NCI-H1417 (cell line): Measurements from ENCODE around the gene DLL1.
"Not testable (repeated sequence)": the region's sequence is repeated elsewhere in the genome, so short reads cannot be mapped to it uniquely, and the experiment has no call there.

Experiments
- DNase-seq, 3 experiments: peaks; one replicate each; lab custom pipeline; 2025; lab: John Stamatoyannopoulos, UW

The DLL1 gene

DNA sequence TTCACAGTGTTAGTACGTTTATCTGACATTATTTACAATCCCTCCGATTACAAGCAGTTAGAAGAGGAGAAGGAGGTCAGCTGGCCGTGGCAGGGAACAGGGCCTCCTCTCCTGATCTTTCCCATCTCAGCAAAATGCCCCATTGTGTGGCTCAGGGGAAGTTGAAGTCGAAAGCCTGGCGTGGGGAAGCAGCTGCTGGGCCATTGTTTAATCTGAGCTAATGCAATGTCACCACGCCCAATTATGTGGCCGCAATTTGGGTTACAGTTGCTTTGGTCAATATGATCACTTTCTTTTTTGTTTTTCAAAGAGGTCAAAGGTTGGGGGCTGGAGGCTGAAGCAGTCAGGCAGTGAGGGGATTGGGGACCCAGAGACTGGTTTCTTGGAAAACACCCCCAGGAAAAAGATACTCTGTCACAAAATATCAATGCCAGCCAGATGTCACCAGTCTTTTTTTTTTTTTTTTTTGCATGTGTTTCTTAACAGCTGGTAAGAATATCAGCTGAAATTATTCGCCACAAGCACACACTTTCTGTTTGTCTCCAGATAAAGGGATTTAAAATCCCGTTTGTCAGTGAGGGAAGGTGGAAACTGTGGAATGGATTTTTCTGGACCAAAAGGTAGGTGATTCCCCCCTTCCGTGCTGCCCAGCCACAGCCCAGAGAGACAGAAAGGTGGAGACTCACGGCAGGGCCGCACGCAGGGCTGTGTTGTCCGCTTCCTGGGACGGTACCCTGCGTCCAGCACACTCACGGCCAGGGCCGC, 24.6 kb downstream of the DLL1 start:
- peak in 1 of 3 experiments; percentile 83 for DNase-seq

DNA sequence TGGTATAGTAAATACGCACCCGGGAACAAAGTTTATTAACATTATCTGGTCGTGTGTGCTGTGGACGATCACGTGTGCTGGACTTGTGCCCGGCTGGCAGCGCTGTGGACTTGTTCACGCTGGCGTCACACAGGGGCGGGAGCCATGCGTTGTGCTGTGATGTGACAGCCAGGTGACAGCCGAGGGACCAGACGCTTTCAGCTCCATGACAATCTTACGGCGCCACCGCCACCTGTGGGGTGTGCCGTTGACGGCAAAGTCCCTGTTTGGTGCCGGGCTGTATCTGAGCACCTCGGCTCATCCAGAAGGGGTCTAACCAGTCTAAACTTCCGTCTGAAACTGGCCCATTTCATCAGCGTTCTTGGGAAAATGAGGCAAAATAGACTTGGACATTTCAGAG, 25.2 kb downstream of the DLL1 start:
- DNase-seq, result peak; percentile 73 to 93 (median 85)

DNA sequence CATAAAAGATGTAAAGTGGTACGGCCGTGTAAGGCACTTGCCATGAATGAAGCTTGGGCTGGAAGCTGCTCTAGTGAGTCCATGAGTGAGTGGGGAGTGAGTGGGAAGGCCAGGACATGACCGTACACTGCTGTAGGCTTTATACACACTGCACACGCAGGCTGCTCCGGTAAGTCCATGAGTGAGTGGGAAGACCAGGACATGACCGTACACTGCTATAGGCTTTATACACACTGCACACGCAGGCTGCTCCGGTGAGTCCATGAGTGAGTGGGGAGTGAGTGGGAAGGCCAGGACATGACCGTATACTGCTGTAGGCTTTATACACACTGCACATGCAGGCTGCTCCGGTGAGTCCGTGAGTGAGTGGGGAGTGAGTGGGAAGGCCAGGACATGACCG, 26.2 kb downstream of the DLL1 start:
- not testable (repeated sequence) for DNase-seq

DNA sequence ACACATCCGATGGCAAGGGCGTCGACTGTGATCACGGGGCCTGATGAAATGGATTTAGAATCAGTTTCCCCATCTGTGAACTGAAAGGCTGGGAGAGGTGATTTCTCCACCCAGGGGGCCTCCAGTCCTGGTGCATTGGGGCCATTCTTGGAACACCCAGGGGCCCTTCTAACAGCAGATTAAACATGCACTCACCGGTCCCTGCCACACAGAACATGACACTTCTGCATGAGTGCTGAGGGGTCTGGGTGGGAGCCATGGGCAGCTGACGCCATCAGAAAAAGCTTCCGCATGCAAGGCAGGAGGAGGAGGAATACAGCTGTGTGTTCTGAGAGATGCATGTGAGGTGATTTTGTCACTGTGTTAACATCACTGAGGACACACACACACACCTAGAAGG, 26.8 kb downstream of the DLL1 start:
- DNase-seq, result no peak

DNA sequence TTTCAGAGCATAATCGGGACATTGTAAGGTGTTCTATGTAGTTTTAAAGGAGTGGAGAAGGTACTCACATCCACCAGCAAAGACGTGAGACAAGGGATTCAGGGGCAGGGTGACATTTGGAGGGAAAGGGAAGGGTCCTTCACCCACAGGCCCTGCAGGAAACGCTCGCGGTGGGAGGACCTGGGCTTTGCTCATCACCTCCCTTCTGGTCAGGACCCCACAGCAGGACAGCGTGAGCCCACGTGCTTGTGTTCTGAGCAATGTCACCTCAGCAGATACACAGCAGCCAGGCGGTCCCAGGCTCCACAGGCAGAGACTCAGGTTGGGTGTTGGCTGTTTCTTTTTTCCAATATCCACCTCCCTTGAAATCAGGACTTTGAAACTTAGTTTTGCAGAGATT, 27.5 kb downstream of the DLL1 start:
- no peak for DNase-seq

DNA sequence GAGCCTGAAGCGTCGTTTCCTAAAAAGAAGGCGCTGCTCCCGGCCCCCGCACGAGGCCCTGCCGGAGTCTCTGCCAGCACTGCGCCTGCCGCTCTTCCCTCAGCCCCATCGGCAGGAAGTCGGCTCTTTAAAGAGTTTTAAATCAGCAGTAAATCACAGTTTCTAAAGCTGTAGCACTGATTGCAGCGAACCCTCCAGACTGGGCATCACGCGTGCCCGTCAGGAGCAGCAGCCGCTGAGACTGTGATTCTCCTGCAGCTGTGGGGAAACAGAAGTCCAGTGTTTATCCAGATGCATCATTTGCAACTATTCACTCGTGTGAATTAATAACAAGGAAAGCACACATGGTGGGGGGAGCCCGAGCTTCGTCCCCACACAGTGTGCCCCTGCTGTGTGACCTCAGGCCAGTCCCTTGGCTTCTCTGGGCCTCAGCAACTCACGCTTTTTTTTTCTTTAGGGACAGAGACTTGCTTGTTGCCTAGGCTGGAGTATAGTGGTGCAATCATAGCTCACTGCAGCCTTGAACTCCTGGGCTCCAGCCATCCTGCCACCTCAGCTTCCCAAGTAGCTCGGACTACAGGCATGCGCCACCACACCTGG, 28.3 kb downstream of the DLL1 start:
- no peak for DNase-seq

DNA sequence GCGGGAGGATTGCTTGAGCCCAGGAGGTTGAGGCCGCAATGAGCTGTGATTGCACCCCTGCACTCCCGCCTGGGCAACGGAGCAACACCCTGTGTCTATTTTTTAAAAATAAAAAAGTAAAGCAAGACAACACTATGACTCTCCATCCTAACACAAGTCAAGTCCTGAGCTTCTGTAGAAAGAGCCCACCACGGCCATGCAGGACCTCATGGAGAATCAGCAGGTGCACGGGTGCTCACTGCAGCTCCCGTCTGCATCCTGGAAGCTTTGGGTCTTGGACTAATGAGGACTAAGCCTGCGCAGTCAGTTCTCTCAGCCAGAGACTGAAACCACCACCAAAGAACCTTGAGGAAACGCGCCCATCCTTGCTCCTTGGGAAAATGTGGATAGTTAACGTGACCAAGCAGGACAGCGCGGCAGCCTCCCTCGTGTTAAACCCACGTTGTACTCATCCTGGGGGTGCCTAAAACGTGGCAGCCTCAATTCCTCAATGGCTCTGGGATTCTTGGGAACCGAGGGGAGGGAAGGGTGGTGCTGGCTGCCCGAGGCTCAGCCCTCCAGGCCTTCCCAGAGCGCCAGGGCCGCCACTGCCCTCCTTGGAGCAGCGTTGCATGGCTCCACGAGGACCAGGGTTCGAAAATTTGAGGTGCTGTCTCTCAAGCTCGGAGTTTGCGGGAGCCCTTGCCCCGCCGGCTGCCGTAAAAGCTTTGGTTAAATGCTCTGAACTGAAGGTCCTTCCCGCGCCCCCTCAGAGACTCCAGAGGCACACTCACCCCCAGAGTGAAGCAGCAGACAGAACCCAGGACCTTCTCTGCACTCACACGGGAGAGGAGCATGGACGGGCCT, 29.0 kb downstream of the DLL1 start:
- DNase-seq, result no peak

DNA sequence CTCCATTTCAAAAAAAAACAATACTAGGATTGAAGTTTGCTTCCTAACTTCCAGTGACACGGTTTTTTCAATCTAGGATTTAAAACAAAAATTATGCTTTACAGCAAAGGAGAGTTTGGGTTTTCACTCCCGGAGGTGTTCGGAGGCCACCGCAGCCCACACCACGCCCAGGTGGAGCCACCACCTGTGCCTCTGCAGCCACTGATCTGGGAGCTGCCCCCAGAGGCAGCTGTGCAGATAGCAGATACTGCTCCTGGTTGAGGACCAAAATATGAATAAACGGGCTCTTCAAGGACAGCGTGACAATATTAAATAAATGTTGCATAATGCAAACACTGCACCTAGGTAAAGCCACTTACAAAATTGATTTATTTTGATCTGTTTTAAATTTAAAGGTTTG, 30.2 kb downstream of the DLL1 start:
- peak in 2 of 3 experiments; percentile 30 to 34 for DNase-seq

DNA sequence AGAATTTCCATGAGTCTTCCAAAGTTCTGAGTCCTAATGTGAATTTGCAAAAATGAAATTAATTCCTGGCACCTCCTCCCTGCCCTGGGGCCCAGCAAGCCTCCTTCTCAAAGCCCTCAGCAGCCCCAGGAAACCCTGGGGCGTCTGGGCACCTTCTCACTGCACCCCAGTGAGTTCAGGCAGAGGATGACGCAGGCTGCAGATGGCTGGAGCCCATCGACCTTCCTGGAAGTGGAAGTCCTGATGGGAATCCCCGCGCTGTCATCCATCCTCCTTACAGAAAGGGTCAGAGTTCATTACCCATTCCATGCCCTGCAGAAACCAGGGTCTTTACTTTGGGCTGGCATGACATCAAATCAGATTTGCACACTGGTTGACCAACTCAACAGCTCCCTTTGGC, 31.6 kb downstream of the DLL1 start:
- DNase-seq, result no peak

DNA sequence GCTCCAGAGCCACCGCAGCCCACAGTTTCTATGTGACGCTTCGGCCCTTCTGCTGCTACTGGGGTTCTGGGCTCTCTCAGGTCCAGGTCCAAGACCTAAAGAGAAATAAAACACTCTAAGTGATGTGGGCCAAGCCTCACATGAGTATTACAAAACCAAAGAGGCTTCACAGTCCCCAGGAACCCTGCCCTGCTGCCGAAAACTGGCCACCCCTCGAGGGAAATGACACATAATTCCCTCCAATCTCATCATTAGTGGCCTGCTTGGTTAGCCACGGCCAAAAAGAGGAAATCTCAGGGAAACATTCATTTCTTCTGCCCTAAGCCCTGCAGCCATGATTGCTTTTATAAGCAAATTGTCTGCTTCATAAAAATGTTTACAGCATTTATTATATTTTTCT, 32.5 kb downstream of the DLL1 start:
- DNase-seq, result no peak

DNA sequence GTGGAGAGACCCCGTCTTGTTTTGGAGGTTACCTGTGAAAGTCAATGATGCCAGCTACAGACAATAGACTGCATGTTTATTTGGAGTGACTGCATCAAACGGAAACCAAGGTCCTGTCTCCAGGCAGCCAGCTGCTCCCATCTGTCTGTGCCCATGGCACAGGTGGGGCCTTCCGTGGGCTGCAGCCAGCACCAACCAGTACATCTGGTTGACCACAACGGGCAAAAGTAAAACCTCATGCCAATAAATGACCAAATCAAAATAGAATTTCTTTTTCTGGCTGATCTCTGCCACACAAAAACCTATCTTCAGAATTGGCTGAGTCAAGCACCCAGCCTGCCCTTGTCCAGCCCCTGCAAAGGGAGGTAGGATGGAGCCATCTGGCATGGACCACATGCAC, 33.5 kb downstream of the DLL1 start:
- no peak for DNase-seq

DNA sequence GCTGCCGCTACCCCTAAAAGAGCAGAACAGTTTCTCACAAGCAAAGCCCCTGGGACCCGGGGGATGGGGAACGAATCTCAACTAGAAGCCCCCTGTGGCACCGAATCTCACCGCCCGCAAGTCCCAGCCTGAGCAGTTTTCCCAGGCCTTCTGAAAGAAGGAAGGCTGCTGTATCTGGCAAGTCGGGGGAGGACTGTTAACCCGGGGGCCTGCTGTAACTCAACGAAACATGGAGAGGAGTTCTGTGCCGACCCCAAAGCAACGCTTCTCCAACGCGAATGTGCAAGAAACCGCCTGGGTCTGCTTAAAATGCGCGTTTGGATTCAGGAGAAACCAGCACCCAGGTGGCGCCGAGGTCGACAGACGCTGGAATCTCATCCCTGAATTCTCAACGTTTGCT, 34.2 kb downstream of the DLL1 start:
- DNase-seq, result no peak

DNA sequence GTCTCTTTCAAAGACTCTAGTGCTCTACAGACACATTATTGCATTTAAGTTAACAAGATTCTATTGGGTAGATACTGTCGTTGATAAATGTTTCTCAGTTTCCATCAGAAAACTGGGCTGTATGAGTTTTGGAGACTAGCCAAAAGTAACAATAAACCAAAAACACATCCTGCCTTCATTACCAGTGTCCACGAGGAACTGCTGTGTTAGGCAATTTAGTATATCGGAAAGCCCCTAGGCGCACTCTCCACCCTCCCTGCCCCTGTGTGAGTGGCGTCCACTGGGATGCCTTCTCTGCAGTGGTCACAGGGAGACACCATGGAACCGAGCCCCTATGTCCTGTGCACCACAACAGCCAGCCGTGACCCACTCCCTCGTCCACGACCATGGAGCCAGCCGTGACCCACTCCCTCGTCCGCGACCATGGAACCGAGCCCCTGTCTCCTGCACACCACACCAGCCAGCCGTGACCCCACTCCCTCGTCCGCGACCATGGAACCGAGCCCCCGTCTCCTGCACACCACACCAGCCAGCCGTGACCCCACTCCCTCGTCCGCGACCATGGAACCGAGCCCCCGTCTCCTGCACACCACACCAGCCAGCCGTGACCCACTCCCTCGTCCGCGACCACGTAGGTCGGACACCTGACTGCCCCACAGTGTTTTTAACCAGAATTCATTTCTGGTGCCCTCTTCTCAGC, 35.3 kb downstream of the DLL1 start:
- no peak for DNase-seq

DNA sequence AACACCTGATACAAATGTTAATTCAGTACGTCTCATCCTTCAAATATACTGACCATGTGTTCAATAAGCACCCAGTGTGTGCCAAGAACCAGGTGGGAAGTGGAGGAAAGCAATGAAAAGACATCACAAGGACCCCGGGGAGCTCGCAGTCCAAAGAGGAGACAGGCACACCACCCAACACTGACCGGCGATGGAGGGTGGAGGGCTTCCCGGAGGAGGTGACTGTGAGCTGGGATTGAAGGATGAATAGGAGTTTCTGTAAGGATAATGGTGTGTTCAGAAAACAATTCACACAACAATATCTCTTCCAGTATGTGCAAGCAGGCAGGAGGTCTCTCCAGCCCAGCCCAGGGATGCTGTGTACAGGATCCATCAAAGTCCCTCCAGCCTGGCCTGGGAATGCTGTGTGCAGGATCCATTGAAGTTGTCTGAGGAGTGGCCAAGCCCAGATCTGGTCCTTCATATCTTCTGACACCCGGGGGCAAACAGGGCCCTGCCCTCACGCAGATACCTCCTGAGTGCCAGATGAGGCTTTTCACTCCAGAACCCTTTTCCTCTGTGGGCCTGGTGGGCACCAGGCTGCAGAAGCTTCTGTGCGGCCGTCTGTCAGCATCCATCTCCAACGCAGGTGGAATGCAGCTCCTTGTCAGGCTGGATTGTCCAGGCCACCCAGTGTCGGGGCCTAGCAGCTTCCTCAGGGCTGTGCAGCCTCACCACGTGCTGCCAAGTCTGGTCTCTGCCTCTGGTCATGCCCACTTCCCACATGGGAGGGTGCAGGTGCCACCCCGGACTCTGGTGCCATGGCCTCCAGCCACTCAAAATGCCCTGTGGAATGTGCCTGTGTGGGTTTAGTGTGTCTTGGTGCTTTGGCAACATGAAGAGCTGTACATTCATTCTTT, 36.3 kb downstream of the DLL1 start:
- no peak for DNase-seq

DNA sequence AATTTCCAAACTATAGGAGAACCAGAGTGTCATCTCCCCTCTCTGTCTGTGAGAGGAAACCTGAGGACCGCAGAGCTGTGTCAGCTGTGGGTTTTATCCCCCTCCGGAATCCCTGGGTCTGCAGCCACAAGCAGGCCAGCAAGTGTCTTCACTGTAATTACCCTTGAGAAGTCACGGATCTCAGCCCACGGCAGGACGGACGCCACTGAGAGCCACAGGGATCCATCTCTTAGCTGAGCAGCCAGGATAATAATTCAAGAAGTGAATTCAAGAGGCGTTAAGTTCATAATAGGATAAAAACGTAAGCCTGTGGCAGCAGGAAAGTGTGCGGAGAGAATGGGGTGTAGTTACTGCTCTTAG, 37.0 kb downstream of the DLL1 start:
- peak; percentile 49 to 74 (median 49) for DNase-seq

DNA sequence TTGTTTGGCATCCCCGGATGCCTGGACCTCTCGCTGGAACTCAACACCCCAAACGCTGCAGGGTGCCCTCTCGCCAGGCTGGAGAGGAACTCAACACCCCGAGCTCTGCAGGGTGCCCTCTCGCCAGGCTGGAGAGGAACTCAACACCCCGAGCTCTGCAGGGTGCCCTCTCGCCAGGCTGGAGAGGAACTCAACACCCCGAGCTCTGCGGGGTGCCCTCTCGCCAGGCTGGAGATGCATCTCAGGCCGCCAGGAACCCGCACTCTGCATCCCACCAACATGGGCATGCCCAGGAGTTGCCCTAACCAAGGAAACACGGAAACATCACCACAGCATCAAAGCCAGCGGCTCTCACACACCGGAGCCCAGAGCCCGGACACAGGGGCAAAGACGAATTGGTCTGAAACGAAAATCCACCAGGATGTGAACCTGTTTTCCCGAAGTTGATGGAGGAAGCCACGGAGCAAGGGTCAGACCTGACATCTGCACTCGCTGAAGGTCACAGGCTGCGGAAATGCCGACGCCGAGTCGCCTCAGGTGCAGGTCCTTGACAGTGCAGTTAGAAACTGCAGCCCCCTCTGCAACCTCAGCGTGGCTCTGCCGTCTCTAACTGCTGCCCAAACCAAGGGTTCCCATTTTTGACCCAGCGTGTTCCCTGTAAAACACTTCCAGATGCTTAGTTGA, 37.5 kb downstream of the DLL1 start:
- DNase-seq, result peak; percentile 61 to 85 (median 76)

DNA sequence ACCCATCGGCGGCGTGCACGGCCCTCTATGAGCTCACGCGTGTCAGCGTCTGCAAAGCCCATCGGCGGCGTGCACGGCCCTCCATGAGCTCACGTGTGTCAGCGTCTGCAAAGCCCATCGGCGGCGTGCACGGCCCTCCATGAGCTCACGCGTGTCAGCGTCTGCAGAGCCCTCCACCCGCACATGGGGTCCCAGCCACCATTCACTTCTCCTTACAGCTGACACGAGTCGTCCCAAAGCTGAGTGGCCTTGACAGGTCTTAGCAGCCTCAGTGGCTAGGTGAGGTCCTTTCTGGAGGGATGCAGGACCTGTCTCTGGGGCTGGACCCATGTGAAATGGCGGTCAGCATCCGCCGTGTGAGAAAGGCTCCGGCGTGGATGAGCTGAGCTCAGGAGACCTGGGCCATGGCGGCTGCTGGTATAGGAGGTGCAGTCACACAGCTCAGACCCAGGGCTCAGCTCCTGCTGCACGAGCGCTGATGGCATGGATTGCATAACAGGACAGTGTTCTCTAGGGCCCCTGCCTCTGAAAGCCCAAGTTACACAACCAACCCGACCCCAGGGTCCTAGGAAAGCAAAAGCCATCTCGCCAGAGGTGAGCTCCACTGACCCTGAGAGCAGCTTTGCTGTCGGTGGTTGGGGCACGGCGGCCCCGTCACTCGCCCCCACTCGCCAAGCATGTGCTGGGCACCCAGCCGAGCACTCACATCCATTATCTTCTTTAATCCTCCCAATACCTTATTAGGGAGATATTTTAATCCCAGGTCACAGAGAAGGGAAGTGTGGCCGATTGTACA, 38.9 kb downstream of the DLL1 start:
- DNase-seq, result no peak

DNA sequence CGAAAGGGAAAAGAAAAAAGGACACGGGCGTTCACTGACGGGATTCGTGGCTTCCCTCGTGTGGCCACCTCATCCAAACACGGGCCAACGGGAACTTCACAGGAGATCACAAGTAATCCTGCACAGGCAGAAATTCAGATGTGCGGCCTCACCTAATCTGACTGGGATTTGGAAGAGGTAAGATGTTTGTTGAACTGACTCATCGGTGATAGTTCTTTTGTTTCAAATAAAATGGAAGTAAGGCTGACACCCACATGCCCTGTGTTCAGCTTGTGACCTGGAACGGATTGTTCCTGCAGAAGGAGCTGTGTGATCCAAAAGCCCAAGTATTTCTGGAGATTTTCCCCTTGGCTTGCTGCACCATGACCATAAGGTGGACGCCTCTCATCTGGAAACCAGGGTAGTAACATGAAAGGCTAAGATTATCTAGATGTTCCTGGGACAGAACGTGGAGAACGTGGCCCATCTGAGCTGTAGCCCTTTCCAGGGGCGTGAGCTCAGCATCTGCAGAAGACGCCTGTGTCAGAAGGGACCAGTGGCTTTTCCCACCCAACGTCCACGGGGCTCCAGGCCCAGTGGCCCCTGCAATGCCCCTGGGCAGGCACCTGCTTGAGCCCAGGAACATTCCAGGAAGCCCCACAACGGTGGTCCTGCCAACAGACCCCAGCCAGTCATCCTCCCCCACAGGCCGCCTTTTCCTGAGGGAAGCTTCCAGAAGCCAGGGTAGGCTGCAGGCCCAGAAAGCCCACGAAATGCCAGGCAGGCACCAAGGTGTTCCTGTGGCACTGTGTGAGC, 39.7 kb downstream of the DLL1 start:
- no peak for DNase-seq

DNA sequence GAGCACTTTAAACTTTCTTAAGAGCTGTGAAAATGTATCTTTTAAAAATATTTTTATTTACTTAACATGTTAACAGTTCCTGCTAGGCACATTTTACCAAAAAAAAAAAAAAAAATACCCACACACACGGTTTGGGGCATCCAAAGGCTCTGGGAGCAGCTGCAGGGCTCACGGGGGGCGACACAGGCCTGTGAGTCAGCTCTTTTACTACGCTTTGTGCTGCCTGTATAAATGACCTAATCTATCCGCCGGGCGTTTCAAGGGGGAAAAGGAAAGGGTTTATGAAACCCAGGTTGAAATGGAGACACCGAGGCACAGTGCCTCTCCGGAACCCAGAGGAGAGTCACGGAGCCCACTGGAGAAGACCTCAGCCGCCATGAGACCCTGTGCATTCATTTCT, 40.4 kb downstream of the DLL1 start:
- DNase-seq, result no peak
